Endothelial cell of umbilical vein (primary cell): Measurements from ENCODE around the gene ETV3. TPM values are rescaled to one million over a fixed set of nuclear protein-coding genes. Genes with fewer than 3 reads are reported as not detected.

Experiments
- BruUV-seq: library from RNA; stranded (reverse); fragments of 400-500 nt; replicated peaks from 2 replicates; lab custom pipeline; 2021; lab: Mats Ljungman, UMichigan
- CTCF ChIA-PET: fragments of 300-600, 350-600 bp; sonication (Branson Sonifier 250); formaldehyde crosslinking; loops from one replicate; lab custom pipeline; 2021; ENCODE audit warnings: antibody characterized with exemption, inconsistent platforms; lab: Charles Lee
- POLR2A ChIA-PET: fragments of 300-600, 350-600 bp; sonication (Branson Sonifier 250); formaldehyde crosslinking; loops from one replicate; lab custom pipeline; 2021; ENCODE audit warnings: antibody characterized with exemption, inconsistent platforms; lab: Charles Lee
- DNase-seq: peaks from one replicate; pipeline ENCODE4 v3.0.0-alpha.2; 2011; ENCODE audit warnings: low read depth, low spot score
- FAIRE-seq: peaks from 2 replicates; lab custom pipeline; 2011; peaks lifted over from hg19 to GRCh38; lab: Jason Lieb, UNC
- H2AFZ ChIP-seq: 2 replicates; pipeline ENCODE4 v1.6.0; 2012; ENCODE audit warnings: low read depth, low read length, control low read depth, inconsistent platforms
- H3K27ac ChIP-seq: 2 replicates; pipeline ENCODE4 v1.5.1; 2011; ENCODE audit warnings: low read depth, mild to moderate bottlenecking, control low read depth, low read length, moderate library complexity; ENCODE audit not compliant: insufficient read depth
- H3K27me3 ChIP-seq, 2 experiments: 2 replicates each; pipeline versions ENCODE4 v1.6.0 to v1.6.1; 2011; ENCODE audit warnings: low read length in 2 of 2, mixed read lengths in 1 of 2; ENCODE audit not compliant: control insufficient read depth in 2 of 2, insufficient read depth in 2 of 2
- H3K36me3 ChIP-seq, 2 experiments: 2 replicates in 1 of 2; 3 replicates in 1 of 2; pipeline ENCODE4 v1.5.1; 2011; ENCODE audit warnings: low read length in 2 of 2, mild to moderate bottlenecking in 1 of 2, moderate library complexity in 1 of 2; ENCODE audit not compliant: control insufficient read depth in 2 of 2, insufficient read depth in 2 of 2; ENCODE audit errors: extremely low read depth in 1 of 2
- H3K4me1 ChIP-seq: 3 replicates; pipeline ENCODE4 v1.5.1; 2011; ENCODE audit warnings: mild to moderate bottlenecking, low read length; ENCODE audit not compliant: control insufficient read depth, insufficient read depth; ENCODE audit errors: extremely low read depth
- H3K4me2 ChIP-seq: 2 replicates; pipeline ENCODE4 v1.6.1; 2011; ENCODE audit warnings: low read length, control low read depth, mixed read lengths; ENCODE audit not compliant: insufficient read depth
- H3K4me3 ChIP-seq, 3 experiments: fragments of 200-600 bp in 1 of 3; sonication (generic), shearing (Covaris generic) in 1 of 3; replicated peaks in 1 of 3; 2 replicates each; pipeline ENCODE4 v1.5.1; 2011 to 2016; ENCODE audit warnings: control low read depth in 3 of 3, low read length in 3 of 3, mild to moderate bottlenecking in 2 of 3, inconsistent platforms in 1 of 3, low read depth in 1 of 3, moderate library complexity in 1 of 3; ENCODE audit not compliant: insufficient read depth in 1 of 3
- H3K79me2 ChIP-seq: 2 replicates; pipeline ENCODE4 v1.6.0; 2012; ENCODE audit warnings: low read length, inconsistent platforms; ENCODE audit not compliant: control insufficient read depth, insufficient read depth
- H3K9ac ChIP-seq: replicated peaks from 2 replicates; pipeline ENCODE3; 2011; ENCODE audit warnings: low read length, control low read depth; ENCODE audit not compliant: insufficient read depth; ENCODE audit errors: extremely low read depth
- H3K9me1 ChIP-seq: replicated peaks from 3 replicates; pipeline ENCODE4 v1.6.0; 2011; ENCODE audit warnings: mild to moderate bottlenecking, low read length; ENCODE audit not compliant: control insufficient read depth, insufficient read depth; ENCODE audit errors: extremely low read depth
- H3K9me3 ChIP-seq: replicated peaks from 2 replicates; pipeline ENCODE4 v1.5.1; 2012; ENCODE audit warnings: low read length, inconsistent platforms; ENCODE audit not compliant: control insufficient read depth, insufficient read depth
- H4K20me1 ChIP-seq: replicated peaks from 2 replicates; pipeline ENCODE3; 2011; ENCODE audit warnings: mild to moderate bottlenecking, low read length; ENCODE audit not compliant: control insufficient read depth, insufficient read depth; ENCODE audit errors: extremely low read depth
- EZH2 ChIP-seq: IDR thresholded peaks from 2 replicates; pipeline ENCODE4 v1.6.1; 2012; ENCODE audit warnings: borderline replicate concordance, low read depth, mild to moderate bottlenecking, moderate library complexity, low read length, inconsistent platforms; ENCODE audit not compliant: severe bottlenecking
- FOS ChIP-seq: IDR thresholded peaks from 2 replicates; pipeline ENCODE4 v1.6.1; 2011; ENCODE audit warnings: mild to moderate bottlenecking, low read length, moderate library complexity, borderline replicate concordance; ENCODE audit not compliant: insufficient read depth
- GATA2 ChIP-seq: IDR thresholded peaks from 2 replicates; pipeline ENCODE4 v1.7.0; 2011; ENCODE audit warnings: low read depth, mild to moderate bottlenecking, moderate library complexity, mixed read lengths, low read length; ENCODE audit not compliant: insufficient read length, insufficient read depth
- JUN ChIP-seq: IDR thresholded peaks from 2 replicates; pipeline ENCODE4 v1.6.1; 2011; ENCODE audit warnings: borderline replicate concordance, low read depth; ENCODE audit not compliant: insufficient read length, insufficient read depth
- MYC ChIP-seq: IDR thresholded peaks from one replicate; pipeline ENCODE4 v1.6.1; 2011; ENCODE audit warnings: mild to moderate bottlenecking, low read depth, low read length
- POLR2A ChIP-seq: IDR thresholded peaks from 2 replicates; pipeline ENCODE4 v1.6.1; 2012; ENCODE audit warnings: low read depth, mild to moderate bottlenecking, control low read depth, low read length
- POLR2AphosphoS5 ChIP-seq: IDR thresholded peaks from 2 replicates; pipeline ENCODE4 v1.6.1; 2012; ENCODE audit warnings: low read depth, mild to moderate bottlenecking, control low read depth, low read length, moderate library complexity; ENCODE audit not compliant: insufficient read depth
- dilution Hi-C: fragments of 300-500 bp; cut with MboI; formaldehyde crosslinking; loops from one replicate; pipeline ENCODE4 v1.15.0; 2019; ENCODE audit warnings: low sequenced_read_pairs; ENCODE audit not compliant: extremely low pct_ligation_motif_present
- intact Hi-C: fragments of 100-400 bp; cut with micrococcal nuclease; formaldehyde crosslinking; loops from one replicate; pipeline ENCODE4 v1.10.0; 2022
- polyA plus RNA-seq, 4 experiments: library from polyadenylated mRNA; depleted of rRNA in 3 of 4; stranded (reverse) in 3 of 4; unstranded in 1 of 4; fragments of >200 nt; gene quantifications; 2 replicates each; pipeline versions ENCODE4 v1.2.1 to v1.2.3, GENCODE V29; 2011 to 2012; ENCODE audit warnings: missing spikeins in 1 of 4
- total RNA-seq: library from RNA; stranded (reverse); gene quantifications from 2 replicates; pipeline ENCODE4 v1.2.3, GENCODE V29; 2021
- TF ChIP-seq, protein P1 (sequence below), 2 donors: IDR thresholded peaks; 1 replicate in 1 of 2; 2 replicates in 1 of 2; pipeline ENCODE4 v1.5.1; 2011; ENCODE audit warnings: low read length in 2 of 2, mild to moderate bottlenecking in 2 of 2, moderate library complexity in 2 of 2, control low read depth in 1 of 2, inconsistent platforms in 1 of 2, low read depth in 1 of 2; ENCODE audit not compliant: insufficient read depth in 1 of 2; ENCODE audit errors: extremely low read depth in 1 of 2
- TF ChIP-seq, protein P2 (sequence below): IDR thresholded peaks from 2 replicates; pipeline ENCODE4 v1.6.1; 2011; ENCODE audit not compliant: insufficient read depth, insufficient read length

The ETV3 gene
- total and polyA plus RNA-seq, 2 donors (not counting 3 experiments of a cell fraction or from before 2014, with no cell fraction given): 6.8 to 22.3 TPM

DNA sequence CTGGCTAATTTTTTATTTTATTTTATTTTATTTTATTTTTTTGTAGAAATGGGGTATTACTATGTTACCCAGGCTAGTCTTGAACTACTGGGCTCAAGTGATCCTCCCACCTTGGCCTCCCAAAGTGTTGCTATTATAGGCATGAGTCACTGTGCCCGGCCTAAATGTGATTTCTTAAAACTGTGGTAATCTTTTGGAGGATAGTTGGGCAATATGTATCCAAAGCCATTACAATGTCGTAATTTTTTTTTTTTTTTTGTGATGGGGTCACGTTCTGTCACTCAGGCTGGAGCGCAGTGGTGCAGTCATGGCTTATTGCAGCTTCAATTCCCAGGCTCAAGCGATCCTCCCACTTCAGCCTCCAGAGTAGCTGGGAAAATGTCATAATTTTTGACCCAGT, 52.8 kb downstream of the ETV3 start:
- no peaks in the 10 kb centered on the region for H3K4me1 ChIP-seq
- no peak overlapping the region for H3K4me2 ChIP-seq
- intact Hi-C loops: no loop called here
- no peak overlapping the region for H3K4me3 ChIP-seq
- no peak overlapping the region for H2AFZ ChIP-seq
- H3K9me1 ChIP-seq: no peaks in the 10 kb centered on the region
- H4K20me1 ChIP-seq: no peaks in the 10 kb centered on the region
- ChIA-PET CTCF (interaction anchor here (1.0 to 3.1 kb wide), 3 partner anchors 11 to 72 kb away, joined by 3 to 11 read pairs (median 4); no protein-coding TSS in a partner anchor), POLR2A (no interaction called here)
- no TSS peak for BruUV-seq
- dilution Hi-C loops: no loop called here
- H3K79me2 ChIP-seq: no peaks in the 10 kb centered on the region
- H3K27me3 ChIP-seq: peaks cover 2% of the 10 kb centered on the region in 2 experiments
- no peaks in the 10 kb centered on the region for H3K9me3 ChIP-seq
- H3K36me3 ChIP-seq: no peaks in the 10 kb centered on the region
- no peak for DNase-seq
- H3K9ac ChIP-seq: no peak overlapping the region
- H3K27ac ChIP-seq: no peak overlapping the region
- TF ChIP-seq MYC (no peak), FOS (no peak), GATA2 (no peak), JUN (no peak), POLR2AphosphoS5 (no peak), EZH2 (no peak), POLR2A (no peak)
- TF ChIP-seq, protein P1, sequence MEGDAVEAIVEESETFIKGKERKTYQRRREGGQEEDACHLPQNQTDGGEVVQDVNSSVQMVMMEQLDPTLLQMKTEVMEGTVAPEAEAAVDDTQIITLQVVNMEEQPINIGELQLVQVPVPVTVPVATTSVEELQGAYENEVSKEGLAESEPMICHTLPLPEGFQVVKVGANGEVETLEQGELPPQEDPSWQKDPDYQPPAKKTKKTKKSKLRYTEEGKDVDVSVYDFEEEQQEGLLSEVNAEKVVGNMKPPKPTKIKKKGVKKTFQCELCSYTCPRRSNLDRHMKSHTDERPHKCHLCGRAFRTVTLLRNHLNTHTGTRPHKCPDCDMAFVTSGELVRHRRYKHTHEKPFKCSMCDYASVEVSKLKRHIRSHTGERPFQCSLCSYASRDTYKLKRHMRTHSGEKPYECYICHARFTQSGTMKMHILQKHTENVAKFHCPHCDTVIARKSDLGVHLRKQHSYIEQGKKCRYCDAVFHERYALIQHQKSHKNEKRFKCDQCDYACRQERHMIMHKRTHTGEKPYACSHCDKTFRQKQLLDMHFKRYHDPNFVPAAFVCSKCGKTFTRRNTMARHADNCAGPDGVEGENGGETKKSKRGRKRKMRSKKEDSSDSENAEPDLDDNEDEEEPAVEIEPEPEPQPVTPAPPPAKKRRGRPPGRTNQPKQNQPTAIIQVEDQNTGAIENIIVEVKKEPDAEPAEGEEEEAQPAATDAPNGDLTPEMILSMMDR (IDR thresholded peaks at IDR 0.05; ENCODE audit: extremely low read depth in 1 of 2, insufficient read depth in 1 of 2, low read depth in 1 of 2, low read length in 2 of 2): no peak
- TF ChIP-seq, protein P2, sequence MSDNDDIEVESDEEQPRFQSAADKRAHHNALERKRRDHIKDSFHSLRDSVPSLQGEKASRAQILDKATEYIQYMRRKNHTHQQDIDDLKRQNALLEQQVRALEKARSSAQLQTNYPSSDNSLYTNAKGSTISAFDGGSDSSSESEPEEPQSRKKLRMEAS: no peak
- FAIRE-seq: no peak
